GM19395 (cell line): Measurements from ENCODE around the gene NTNG2.
"Not testable (repeated sequence)": the region's sequence is repeated elsewhere in the genome, so short reads cannot be mapped to it uniquely, and the experiment has no call there.

Experiments used
- ATAC-seq: cut with Tn5 transposase; IDR thresholded peaks from one replicate; pipeline ENCODE4 v1.9.1; 2021; ENCODE audit warnings: mild to moderate bottlenecking, moderate library complexity; ENCODE audit not compliant: unreplicated experiment

NTNG2 gene

DNA sequence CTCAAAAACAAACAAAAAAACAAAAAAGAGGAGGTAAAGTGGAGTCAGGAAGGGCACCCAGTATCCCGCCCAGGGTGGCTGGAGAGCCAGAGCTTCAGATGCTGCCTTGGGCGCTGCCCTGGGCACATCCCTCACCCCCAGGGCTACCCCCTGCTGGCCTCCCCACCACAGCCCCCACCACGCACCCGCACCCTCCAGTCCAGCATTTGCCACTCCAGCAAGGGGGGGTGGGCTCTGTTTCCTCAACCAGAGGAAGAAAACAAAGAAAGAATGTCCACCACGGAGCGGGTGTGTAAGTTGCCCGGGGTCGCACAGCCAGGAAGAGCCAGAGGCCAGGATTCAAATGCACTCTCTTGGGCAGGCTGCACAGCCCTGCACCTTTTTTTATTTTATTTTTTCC is 86.1 kb downstream of the NTNG2 start:
- ATAC-seq = no peak

DNA sequence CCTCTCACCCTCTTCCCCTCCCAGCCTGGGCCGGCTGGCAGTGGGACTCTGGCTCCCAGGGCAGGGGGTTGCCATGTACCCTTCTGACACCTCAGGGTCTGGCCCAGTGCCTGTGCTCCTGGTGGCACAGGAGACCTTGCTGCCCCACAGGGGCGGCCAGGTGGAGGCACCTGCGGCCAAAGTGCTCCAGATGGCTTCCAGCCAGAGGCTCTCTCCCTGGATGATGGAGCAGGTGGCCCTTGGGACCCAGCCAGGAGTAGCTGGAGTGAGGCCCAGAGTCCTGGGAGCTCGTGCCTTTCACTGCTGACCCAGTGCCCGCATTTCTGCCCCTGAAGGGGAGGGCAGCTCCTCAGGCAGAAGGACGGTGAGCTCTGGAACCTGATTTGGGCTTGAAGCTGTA is 87.3 kb downstream of the NTNG2 start:
- ATAC-seq = no peak

DNA sequence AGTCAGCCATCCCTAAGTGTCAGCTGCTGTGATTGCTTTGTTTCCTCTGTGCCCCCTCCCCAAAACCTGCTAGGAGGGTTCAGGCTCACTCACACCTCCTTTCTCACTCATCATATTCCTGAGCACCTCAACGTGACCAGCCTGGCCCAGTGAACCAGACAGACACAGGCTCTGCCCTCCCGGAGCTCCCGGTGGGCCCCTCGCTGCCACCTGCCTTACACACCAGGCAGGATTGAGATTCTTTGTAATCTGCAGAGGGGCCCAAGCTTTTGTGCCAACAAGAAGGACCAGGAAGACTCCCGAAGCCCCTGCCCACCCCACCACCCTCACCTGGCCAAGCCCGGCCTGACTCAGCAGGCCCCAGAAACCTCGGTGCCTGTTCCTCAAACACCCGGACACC is 87.8 kb downstream of the NTNG2 start:
- no peak for ATAC-seq

DNA sequence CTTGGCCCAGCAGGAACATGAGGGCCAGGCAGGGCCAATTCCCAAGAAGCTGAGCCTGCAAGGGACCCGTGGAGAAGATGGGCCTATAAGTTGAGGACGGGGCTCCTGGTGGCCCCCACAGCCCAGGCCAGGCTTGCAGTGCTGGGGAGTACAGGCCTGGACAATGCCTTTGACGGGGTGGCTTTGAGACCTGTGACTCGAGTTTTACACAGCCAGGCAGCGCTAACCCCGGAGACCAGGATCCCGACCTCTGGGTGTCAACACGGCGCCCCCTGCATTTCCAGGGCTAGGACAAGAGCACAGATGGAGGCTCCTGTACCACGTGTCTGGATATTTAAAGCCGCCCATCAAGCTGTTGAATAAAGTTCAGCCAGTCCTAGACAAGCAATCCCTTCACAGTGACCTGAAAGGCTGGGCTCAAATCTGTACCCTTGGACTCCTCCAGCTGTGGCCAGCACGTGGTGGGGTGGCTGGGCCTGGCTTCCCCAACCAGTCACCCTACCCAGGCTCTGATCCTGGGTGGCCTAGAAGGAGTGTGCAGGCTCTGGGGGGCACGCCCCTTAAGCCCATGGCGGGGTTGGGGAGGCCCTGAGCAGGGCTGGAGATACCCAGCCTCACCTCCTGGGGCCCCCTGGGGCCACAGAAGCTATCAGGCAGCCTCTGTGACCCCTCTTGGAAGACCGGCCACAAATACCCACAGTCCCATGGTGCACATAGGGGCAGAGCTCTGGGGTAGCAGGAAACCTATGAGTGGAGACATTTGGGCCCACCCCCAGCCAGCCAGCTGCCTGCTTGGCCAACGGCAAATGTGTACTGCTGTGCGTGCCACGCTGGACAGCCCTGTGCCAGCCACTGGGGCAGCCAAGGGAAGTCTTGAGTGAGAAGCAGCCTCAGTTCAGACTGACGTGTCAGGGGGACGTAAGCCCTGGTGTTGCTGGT is 88.7 kb downstream of the NTNG2 start:
- ATAC-seq = no peak

DNA sequence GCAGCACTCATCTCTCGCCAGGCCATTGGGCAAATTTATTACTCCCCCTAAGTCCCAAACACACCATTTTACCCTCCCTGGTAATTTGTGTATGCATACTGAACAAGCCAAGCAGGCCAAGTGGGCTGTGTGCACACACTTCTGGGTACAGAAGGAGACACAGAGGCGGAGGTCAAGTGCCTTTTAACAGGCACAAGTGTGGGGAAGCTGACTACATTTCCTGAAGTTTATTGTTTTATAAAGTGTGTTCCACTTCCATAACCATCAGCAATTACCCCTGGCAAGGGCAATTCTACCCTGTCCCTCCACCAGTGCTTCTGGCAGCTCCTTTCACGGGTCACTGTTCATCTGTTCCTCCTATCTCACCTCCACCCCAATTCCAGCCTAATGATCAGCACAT is 99.0 kb downstream of the NTNG2 start:
- ATAC-seq = no peak

DNA sequence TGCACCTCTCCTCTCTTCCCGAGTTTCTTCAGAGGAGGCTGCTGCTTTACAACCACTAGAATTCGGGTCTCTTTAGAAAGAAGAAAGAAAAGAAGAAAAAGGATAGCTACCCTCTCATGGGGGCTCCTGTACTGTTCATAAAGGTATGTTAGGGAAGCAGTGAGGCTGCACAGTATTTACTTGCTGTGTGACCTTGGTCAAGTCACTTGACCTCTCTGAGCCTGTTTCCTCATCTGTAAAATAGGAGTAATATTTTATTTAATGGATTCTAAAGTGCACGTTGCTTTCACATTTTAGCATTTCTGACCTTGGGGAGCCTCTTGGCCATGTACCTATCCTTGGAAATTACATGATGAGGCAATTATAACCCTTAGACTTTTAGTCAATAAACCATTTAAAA is 104.2 kb downstream of the NTNG2 start:
- ATAC-seq = no peak

DNA sequence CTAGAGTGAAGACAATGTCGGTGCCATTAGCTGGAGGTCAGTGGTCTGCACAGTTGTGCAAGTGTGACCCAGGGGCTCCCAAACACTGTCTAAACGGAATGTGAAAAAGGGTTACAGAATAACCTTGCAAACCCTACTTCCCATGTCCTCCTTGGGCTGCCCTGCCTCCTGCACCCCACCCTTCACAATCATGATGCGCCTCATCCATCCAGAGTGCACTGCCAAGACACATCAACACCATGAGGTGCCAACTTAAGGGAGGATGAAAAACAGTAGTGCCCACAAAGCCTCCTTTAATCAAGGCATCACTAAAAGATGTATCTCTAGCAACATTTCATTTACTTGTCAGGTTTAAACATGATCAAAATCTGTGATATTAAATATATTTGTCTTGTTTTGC is 105.8 kb downstream of the NTNG2 start:
- no peak for ATAC-seq

DNA sequence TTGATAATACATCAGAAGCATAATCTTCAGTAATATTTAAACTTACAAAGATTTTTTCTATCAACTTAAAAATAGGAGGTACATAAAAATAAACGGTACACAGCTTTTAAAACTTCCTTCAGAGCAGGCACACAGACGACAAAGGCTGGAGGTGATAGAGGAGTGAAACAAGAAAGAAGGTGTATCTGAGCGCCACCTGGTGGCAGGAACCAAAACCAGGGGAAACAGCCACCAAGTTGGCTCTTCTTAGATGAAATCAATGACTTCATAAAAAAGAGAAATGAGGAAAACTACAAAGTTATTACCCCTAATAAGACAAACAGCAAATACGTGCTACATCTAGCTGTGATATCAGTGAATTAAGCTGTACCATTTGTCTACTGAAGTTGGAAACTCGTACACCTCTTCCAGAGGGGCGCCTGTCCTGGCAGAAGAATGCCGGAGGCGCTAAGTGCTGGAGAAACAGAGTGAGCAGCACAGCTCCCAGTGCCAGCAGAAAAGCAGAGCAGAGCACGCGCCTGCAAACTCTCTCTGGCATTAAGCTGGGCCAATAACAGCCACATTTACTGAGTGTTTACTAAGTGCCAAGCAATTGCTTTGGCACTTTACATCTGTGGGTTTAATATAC is 107.0 kb downstream of the NTNG2 start:
- no peak for ATAC-seq

DNA sequence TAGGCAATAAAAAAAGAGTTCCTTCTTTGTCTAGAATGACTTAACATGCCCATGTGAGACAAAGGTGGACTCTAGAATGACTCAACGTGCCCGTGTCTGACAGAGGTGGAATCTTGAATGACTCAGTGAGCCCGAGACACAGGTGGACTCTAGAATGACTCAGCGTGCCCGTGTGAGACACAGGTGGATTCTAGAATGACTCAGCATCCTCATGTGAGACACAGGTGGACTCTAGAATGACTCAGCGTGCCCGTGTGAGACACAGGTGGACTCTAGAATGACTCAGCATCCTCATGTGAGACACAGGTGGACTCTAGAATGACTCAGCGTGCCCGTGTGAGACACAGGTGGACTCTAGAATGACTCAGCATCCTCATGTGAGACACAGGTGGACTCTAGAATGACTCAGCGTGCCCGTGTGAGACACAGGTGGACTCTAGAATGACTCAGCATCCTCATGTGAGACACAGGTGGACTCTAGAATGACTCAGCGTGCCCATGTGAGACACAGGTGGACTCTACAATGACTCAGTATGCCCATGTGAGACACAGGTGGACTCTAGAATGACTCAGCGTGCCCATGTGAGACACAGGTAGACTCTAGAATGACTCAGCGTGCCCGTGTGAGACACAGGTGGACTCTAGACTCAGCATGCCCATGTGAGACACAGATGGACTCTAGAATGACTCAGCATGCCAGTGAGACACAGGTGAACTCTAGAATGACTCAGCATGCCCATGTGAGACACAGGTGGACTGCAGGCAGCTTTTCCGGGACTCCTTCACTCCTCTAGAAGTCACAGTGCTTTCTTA is 108.1 kb downstream of the NTNG2 start:
- ATAC-seq = not testable (repeated sequence)

DNA sequence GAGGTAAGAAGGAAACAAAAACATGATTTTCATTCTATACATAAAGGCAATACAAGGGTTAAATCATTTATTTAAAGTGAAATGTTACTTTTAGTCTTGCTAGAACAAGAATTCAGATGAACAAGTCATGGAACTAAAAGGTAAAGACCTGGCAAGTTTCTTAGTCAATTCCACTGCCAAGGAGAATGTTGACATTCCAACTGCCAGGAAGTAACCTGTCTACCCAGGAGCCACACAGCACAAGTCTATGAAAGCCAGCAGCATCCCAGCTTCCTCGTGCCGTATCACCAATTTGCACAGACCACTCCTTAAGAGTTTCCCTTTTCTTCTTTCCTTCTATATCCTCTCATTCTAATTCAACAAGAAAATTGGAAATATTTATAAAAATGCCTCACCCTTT is 113.0 kb downstream of the NTNG2 start:
- no peak for ATAC-seq

DNA sequence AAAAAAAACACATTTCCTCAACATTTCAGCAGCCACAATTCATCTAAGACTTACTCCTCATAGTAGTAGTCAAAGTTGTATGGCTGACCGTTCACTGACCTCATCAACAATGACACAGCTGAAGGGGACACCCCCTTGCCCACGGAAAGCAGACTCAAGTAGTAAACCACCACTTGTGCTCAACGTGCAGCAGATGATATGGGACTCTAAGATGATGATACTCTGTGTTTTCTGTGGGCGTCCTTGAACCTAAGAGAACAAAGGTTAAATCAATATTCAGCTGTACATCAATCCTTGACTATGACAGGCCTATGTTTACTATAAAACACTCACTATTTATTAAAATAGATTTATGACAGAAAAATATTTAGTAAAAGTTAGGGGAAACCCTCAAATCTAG is 121.3 kb downstream of the NTNG2 start:
- ATAC-seq = no peak

DNA sequence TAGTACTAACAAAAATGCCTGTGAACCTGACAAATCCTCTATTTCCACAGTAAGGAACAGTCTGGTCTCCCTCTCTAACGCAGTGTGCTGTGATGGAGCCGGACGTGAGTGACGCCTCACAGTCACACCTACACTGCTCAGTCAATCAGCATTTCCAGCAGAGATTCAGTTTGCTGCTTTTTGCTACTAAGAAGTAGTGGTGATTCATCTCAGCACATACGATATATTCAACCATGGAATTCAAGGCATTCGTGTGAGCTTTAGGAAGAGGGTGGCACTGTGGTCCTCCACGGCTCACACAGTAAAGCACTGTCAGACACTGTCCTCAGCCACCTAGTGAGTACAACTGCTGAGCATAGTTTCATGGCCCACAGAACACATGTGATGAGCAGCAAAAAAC is 122.0 kb downstream of the NTNG2 start:
- ATAC-seq = no peak

DNA sequence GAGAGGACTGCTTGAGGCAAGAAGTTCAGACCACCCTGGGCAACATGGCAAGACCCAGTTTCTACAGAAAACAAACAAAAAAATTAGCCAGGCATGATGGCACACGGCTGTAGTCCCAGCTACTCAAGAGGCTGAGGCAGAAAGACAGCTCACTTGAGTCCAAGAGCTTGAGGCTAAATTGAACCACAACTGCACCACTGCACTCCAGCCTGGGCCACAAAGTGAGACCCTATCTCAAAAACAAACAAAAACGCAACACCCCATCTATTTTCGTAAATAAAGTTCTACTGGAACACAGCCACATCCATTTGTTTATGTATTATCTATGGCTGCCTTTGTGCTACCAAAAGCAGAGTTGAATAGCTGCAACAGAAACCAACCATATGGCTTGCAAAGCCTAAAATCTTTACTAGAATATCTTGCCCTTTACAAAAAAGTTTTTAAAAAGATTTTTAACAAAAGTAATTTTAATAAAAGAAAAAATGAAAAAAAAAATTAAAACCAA is 125.5 kb downstream of the NTNG2 start:
- ATAC-seq = no peak

DNA sequence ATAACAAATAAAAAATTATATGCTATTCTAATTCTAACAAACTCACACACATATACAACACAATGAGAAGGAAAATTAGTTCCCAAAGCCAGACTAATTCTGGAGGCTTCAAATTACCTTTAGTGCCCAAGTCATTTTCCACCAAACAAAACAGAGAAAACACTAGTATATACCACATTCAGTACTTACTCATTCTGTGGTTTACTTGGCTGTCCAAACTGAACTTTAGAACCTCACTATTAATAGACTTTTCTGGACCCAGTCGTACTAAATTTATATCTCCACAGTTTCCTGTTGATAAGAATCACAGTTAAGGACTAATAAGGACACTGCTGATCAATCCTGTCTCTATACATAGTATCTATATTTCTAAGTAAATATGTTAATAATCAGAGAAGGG is 126.5 kb downstream of the NTNG2 start:
- ATAC-seq = no peak

DNA sequence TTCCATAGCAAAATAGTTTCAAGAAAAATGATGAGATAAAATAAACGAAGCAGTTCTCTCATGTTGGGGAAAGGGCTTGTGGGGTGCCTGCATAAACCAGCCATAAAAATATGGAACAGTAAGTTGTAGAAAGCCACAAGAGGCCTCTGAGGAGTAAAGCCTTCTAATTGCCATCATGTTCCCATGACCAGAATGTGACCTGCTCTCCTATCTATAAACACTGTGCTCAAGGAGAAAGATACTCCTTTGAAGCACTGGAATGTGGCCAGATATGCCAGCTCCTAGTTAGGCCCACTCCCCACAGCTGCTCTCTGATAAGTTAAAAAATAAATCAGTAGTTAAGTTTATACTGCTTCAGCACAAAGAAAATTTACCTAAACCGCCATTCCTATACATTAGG is 127.1 kb downstream of the NTNG2 start:
- ATAC-seq = no peak

DNA sequence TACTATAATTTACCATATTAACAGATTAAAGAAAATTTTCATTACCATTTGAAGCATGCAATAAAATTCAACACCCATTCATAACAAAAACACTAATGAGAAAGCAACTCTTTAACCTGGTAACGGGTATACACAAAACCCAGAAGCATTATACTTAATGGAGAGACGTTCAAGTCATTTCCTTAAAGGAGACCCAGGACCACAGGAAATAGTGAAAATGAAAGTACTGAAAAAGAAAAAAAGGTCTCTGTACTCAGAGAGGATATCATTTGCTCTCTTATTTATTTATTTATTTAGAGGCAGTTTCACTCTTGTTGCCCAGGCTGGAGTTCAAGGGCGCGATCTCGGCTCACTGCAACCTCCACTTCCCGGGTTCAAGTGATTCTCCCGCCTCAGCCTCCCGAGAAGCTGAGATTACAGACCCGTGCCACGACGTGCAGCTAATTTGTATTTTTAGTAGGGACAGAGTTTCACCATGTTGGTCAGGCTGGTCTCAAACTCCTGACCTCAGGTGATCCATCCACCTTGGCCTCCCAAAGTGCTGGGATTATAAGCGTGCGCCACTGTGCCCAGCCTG is 131.4 kb downstream of the NTNG2 start:
- no peak for ATAC-seq
